Measurements from ENCODE around the gene OSBPL8. TPM values are rescaled to one million over a fixed set of nuclear protein-coding genes. Genes with fewer than 3 reads are reported as not detected.
A peak's percentile ranks its signal among the peaks of the same experiment; 100 is the strongest.

OSBPL8 gene, protein sequence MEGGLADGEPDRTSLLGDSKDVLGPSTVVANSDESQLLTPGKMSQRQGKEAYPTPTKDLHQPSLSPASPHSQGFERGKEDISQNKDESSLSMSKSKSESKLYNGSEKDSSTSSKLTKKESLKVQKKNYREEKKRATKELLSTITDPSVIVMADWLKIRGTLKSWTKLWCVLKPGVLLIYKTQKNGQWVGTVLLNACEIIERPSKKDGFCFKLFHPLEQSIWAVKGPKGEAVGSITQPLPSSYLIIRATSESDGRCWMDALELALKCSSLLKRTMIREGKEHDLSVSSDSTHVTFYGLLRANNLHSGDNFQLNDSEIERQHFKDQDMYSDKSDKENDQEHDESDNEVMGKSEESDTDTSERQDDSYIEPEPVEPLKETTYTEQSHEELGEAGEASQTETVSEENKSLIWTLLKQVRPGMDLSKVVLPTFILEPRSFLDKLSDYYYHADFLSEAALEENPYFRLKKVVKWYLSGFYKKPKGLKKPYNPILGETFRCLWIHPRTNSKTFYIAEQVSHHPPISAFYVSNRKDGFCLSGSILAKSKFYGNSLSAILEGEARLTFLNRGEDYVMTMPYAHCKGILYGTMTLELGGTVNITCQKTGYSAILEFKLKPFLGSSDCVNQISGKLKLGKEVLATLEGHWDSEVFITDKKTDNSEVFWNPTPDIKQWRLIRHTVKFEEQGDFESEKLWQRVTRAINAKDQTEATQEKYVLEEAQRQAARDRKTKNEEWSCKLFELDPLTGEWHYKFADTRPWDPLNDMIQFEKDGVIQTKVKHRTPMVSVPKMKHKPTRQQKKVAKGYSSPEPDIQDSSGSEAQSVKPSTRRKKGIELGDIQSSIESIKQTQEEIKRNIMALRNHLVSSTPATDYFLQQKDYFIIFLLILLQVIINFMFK
- 10 to 100 TPM; 34.5 to 38.8 TPM for total RNA-seq
- long read RNA-seq, partial matches to known transcripts = 5 of 8 reads
- long read RNA-seq, other reads (novel, unspliced or antisense) = 2 of 8 reads

DNA sequence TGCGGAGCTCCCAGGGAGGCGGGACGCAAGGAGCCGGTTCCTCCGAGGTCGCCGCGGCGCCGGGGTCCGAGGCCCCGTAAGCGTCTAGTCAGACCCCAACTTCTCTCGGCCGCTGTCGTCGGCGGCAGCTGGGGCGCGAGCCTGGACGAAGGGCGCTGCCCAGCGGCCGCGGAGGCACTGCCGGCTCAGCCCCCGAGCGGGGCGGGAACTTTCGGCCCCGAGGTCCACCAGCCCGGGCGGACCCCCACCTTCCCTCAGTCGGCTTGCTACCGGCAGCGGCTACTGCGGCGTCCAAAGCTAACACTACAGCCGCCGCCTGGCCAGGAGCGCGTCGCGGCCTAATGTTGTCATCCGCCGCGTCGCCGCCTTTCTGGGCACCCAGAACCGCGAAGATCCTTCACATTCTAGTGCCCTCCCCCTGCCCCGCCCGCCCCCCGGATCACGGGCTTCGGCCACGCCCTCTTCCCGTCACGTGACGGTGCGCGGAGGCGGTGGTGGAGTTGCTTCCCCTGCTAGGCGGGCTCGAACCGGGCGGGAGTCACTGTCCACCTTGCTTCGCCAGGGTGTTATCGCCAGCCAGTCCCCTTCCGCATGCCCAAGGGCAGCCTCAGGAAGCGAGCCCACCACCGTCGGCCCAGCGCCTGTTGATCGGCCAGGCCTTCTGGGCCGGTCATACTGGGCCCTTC is at the start of gene OSBPL8:
Gene OSBPL8 (minus strand): TSS at position 372 of the 686 bp plus-strand sequence. CDS start 72,220 bp downstream, outside the sequence.
- peak; percentile 97 to 98 for ATAC-seq
- DNase-seq = peak; percentile 96
- intact Hi-C loops (cut with DNase I) = loop anchor here in 1 of 2 donors (5.0 kb wide), 2 partner anchors 92 to 212 kb away; partner anchors contain the start of gene BBS10

DNA sequence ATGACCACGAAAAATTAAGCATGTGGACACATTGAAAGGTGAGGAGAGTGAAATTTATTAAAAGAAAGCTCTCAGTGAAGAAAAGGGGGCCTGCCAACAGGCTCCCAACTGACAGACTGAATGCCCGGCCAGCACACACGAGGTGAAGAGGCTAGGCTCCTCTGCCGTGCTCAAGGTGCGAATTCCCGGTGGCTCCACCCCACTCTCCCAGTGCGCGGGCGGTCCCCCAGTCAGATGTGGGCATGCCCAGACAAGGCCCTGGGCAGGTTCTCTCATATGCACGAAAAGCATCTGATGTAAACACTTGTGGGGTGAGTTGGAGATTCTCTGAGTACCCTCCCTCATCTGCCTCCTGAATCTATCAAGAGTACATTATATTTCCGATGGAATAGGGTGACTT is 48.5 kb upstream of the OSBPL8 start:
- DNase-seq = no peak
- no peak for ATAC-seq
- intact Hi-C loops (cut with DNase I) = no loop called here

DNA sequence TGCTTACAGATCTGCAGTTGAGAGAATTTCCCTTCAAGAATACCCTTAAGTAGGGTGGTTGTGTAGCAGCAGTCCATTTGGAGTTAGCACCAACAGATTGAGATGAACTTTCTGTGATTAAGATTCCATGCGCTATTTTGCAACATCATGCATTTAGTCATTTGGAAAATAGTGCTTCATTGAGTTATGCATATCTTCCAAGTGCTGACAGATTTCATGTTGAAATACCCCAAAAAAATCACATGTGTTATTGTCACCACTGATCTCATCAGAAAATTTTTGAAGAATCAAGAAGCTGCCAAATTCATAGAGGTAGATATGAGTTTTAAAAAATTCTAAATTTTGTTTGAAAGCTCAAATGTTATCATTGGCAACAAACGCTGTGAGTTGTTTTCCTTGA is 35.5 kb upstream of the OSBPL8 start:
- DNase-seq (no peak), ATAC-seq (peak; percentile 15 to 73)
- intact Hi-C loops (cut with DNase I) = no loop called here

DNA sequence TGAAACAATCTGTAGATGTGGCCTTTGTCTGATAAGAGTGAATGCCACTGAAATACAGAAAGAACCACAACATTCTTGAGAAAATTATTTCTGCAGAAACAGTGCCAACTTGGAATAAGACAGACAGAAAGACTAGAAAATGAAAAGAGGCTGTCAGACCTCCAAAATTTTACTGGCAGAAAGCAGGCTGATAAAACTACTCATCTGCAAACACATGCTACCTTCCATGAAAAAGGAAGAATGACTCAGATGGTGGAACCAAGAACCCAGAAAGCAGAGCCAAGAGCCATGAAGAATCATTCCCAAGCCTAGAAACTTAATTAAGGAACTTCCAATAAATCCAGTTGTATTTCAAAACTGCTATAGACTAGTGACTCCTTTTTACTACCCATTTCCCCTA is 31.9 kb upstream of the OSBPL8 start:
- DNase-seq = no peak
- intact Hi-C loops (cut with DNase I) = no loop called here
- peak in 1 of 2 donors; percentile 10 for ATAC-seq

DNA sequence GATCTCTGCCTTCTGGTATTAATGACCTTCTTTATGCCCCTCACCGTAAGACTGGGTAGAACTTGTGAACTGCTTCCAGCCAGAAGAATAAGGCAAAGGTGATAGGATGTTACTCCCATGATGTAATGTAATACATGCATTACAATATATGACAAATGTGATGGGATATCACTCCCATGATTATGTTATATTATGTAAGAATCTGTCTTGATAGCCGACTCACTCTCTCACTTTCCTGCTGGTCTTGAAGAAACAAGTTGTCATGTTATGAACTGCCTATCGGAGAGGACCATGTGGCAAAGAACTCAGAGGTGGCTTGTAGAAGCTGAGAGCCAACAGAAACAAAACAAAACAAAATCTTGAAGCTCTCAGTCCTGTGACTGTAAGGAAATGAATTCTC is 30.6 kb upstream of the OSBPL8 start:
- intact Hi-C loops (cut with DNase I) = no loop called here
- DNase-seq (no peak), ATAC-seq (no peak)

DNA sequence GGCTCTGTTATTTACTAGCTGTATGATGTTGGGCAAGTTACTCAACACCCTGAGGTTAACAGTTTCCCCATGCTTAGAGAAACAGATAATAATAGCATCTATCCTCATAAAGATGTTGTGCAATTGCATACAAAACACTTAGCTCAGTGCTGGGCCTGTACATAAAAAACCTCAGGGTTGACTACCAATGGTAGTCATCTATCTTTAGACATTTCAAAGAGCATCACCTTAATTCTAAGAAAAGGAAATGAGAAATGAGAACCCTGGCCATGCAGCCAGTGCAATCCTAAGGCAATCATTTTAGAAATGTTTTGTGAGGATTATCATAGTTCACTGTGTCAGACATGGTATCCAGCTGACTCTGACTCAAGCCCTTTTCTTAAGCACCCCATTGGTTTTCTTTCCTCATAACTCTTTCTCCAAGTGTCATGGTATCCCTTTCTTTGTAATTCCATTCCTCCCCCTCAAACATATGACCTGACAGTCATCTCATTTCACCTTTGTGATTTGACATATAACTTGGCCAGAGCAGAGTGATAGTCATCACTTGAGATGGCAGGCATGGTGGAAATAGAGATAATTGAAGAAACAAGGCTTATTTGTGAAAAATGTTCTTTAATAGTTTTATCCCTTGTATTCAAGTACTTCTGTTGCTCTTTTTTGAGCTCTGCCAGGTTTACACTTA is 29.5 kb upstream of the OSBPL8 start:
- DNase-seq (no peak), ATAC-seq (peak; percentile 46 to 88)
- intact Hi-C loops (cut with DNase I) = no loop called here

DNA sequence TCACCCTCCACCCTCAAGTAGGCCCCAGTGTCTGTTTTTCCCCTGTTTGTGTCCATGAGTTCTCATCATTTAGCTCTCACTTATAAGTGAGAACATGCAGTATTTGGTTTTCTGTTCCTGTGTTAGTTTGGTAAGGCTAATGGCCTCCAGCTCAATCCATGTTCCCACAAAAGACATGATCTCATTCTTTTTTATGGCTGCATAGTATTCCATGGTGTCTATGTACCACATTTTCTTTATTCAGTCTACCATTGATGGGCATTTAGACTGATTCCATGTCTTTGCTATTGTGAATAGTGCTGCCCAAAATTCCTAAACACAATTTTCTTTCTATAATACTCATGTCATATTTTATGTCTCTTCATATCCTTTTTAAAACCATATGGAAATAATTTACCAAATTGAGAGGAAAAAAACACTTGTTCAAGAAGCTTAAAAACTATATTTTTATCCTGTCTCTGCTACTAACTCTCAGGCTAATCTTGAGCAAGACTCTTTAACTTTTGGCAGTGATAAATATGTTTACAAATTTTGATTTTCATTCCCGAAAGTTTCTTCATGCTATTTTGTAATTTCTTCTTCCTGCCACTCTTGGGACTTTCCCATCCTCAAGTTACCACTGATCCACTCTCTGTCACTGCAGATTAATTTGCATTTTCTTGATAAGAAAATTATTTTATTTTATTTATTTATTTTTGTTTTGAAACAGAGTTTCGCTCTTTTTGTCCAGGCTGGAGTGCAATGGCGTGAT is 28.0 kb upstream of the OSBPL8 start:
- DNase-seq = no peak
- peak; percentile 20 to 58 for ATAC-seq
- intact Hi-C loops (cut with DNase I) = no loop called here

DNA sequence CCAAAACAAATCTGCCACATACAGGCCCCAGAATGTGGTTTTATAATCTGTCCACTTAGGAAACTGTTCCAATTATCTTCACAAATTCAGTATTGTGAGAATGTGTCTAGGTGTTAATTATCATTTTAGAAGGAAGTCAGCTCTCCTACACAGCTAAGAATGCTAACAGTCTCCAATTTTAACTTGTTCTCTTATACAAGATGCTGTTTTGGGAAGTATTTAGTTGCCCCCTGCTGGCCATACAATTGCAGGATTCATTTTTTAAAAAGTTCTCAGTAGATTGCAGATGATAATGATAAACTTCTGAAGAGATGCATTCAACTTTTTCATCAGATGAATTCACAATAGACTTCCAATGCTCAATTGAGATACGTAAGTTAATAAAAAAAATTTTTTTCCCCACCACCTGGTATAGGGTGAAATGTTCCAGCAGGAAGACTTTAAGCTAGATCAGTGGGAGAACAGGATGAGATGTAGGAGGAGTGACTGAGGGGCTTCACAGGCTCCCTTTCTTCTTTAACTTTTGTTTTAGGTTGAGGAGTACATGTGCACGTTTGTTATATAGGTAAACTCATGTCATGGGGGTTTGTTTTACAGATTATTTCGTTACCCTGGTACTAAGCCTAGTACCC is 27.3 kb upstream of the OSBPL8 start:
- peak; percentile 50 to 60 for ATAC-seq
- intact Hi-C loops (cut with DNase I) = no loop called here
- DNase-seq = no peak

DNA sequence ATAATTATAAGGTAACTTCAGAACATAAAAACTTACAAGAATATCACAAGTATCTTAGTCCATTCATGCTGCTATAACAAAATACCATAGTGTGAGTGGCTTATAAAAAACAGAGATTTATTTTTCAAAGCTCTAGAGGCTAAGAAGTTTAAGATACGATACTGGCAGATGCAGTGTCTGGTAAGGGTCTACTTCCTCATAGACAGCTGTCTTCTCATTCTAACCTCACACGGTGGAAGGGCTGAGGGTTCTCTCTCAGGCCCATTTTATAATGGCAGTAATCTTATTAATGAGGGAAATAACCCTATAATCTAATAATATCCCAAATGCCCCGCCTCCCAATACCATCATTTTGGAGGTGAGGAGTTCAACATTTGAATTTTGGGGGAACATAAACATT is 23.7 kb upstream of the OSBPL8 start:
- intact Hi-C loops (cut with DNase I) = no loop called here
- DNase-seq = no peak
- ATAC-seq = no peak

DNA sequence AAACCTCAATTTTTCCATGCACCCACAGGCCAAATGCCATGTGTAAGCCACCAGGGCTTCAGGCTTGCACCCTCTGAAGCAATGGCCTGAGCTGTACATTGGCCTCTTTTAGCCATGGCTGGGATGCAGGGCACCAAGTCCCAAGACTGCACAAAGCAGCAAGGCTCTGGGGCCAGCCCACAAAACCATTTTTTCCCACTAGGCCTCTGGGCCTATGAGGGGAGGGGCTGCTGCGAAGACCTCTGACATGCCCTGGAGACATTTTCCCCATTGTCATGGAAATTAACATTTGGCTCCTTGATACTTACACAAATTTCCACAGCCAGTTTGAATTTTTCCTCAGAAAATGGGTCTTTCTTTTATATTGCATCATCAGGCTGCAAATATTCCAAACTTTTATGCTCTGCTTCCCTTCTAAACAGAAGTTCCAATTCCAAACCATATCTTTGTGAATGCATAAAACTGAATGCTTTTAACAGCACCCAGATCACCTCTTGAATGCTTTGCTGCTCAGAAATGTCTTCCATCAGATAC is 14.3 kb upstream of the OSBPL8 start:
- intact Hi-C loops (cut with DNase I) = no loop called here
- no peak for DNase-seq

DNA sequence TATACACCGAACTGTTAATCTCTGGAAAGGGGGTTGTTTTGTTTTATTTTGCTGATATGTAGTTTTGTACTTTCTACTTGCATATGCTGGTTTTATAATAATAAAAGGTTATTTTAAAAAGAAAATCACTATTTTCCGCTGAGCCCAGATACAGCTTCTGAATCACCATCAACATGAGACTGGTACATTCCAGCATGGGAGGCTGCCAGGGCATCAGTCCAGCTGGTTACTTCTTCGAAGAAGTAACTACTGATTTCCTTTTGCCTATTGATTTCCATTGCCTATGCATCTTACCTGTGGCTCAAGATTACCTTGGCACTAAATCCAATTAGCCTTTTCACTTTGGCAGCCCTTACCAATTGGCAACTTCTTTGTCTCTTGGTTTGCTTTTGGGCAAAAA is 11.7 kb upstream of the OSBPL8 start:
- no peak for DNase-seq
- intact Hi-C loops (cut with DNase I) = no loop called here
- ATAC-seq = no peak

More for the DNA sequence above, 14.3 kb upstream of the OSBPL8 start:
- no peak for ATAC-seq

DNA sequence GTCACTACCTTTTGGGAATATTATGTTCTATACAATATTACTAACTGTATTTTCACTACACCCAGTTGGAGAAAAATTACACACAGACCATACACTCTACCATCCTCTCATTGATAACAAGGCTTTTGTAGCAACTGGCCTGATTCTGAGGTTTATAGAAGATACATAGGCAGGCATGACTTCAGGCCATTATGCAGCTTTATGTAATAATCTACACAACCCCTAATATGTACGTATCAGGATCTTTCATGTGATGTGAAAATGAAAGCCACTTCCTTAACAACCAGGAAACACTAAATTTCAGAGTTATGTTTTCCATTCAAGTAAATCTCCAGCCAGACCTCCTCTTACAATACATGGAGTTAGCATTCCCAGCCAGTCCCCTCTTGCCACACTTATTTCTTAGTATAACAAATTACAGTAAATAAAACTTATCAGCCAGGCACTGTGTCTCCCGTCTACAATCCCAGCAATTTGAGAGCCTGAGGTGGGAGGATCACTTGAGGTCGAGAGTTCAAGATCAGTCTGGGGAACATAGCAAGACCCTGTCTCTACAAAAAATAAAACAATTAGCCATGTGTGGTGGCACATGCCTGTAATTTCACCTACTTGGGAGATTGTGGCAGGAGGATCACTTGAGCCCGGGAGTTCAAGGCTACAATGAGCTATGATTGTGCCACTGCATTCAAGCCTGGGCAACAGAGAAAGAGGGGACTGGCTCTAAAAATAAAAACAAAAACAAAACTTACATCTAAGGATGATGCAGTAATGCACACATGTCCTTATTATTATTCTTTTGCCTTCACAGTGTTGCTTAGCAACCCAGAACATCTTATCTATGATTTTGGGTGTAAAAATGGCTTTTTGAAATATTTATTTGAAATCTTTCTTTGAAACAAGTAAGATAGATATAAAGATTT is 10.4 kb upstream of the OSBPL8 start:
- ATAC-seq (no peak), DNase-seq (no peak)
- intact Hi-C loops (cut with DNase I) = no loop called here

DNA sequence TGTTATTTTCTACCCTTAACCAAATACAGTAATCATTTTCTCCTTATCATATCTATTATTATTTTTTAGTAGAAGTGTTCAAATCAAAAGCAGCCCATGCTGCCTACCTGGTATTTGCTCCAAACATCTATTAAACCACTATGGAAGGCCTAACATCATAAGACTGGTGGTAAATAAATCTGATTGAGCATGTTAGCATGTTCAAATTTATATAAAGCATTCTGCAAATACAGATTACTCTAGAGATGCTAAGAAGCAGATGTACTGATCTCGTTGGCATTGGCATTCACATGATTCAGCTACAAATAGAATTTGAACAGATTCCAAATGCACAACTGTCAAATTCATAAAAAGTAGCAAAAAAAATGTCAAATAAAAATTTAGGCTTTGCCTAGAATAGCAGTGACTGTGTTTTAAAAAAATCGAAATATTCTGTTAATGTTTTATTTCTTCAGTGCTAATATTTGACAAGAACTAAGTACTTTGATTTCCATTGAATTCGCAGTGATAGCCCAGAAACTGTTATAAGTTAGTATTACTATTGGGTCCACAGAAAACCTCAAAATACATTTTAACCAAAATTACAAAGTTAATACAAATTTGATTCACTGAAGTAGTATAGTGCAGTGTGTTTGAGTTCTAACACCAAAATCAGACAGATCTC is 9.4 kb upstream of the OSBPL8 start:
- DNase-seq (no peak), ATAC-seq (no peak)
- intact Hi-C loops (cut with DNase I) = no loop called here

DNA sequence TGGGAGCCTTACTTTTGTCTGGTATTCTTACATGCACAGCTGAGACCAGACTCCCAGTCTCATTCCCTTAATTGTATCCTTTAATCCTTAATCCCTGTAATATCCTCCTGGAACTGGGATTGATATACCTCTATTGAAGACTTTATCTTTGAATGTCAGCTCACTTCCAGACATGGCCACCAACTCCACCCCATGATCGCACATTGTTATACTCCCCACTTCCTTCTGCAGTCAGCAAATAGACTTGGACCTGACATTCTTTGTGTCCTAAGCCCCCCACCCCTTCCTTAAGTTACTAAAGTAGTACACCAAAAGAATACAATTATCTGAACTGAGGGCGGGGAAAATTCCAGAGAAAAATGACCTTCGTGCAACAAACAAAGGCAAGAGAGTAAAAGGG is 8.6 kb upstream of the OSBPL8 start:
- intact Hi-C loops (cut with DNase I) = no loop called here
- DNase-seq = no peak

DNA sequence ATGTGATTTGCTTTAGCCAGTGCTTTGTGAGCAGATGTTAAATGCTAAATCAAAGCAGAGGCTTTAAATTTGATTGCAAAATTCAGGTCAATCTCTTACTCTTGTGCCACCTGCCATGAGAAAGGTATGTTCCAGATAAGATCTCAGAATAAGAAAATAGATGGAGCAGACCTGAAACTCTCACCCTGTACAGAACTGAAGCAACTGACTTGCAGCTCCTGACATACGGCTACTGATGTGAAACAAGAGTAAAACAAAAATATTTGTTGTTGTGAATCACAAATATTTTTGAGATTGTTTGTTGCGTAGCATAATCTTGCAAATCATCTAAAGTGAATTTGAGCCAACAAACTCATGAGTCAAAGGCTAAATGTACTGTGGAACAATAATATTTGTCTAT is 3.5 kb upstream of the OSBPL8 start:
- intact Hi-C loops (cut with DNase I) = loop anchor here in 1 of 2 donors (5.0 kb wide), 1 partner anchor 216 kb away; the partner anchor contains the start of gene BBS10
- ATAC-seq (no peak), DNase-seq (no peak)

More for the DNA sequence above, 8.6 kb upstream of the OSBPL8 start:
- ATAC-seq = no peak

DNA sequence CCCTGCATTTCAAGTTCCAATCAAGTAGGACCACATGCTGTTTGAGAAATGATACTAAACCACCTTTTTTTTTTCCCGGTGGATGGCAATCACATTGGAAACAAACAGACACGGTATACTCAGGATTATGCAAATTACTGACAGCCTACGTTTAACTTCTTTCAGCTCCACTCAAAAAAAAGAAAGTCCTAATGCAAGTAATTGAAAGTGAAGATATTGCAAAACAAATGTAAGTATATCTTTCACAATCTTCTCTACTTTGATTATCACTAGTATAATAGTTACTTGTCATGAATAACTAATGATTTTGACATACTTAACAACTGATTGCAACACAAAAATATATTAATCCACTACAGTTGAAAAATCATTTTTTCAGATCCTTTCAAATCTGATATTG is 2.6 kb upstream of the OSBPL8 start:
- ATAC-seq (no peak), DNase-seq (no peak)
- intact Hi-C loops (cut with DNase I) = loop anchor here in 1 of 2 donors (5.0 kb wide), 1 partner anchor 215 kb away; the partner anchor contains the start of gene BBS10

Measured in left cardiac atrium (tissue), 4 donors.